Adrenal gland (tissue), 12 donors: ENCODE measurements around the gene BBS1. TPM values are rescaled to one million over a fixed set of nuclear protein-coding genes. Genes with fewer than 3 reads are reported as not detected.

Experiments
- DNase-seq, 7 donors: peaks; one replicate each; pipeline ENCODE4 v3.0.0-alpha.2; 2019 to 2020
- H3K27ac ChIP-seq, 5 donors: fragments of 200-600 bp; sonication (generic) in 4 of 5; 1 replicate in 3 of 5; 2 replicates in 2 of 5; pipeline versions ENCODE4 v1.5.1 to v1.8.0; 2016 to 2020; ENCODE audit warnings: mild to moderate bottlenecking in 1 of 5
- H3K27me3 ChIP-seq: fragments of 200-600 bp; 2 replicates; pipeline ENCODE4 v1.8.0; 2021
- H3K36me3 ChIP-seq, 2 donors: fragments of 200-600 bp; replicated peaks in 1 of 2; 1 replicate in 1 of 2; 2 replicates in 1 of 2; pipeline versions ENCODE4 v1.5.1 to v1.8.0; 2018 to 2022
- H3K4me1 ChIP-seq, 2 donors: fragments of 200-600 bp; replicated peaks in 1 of 2; 1 replicate in 1 of 2; 2 replicates in 1 of 2; pipeline versions ENCODE4 v1.5.1 to v1.8.0; 2018 to 2021
- H3K4me3 ChIP-seq, 4 donors: fragments of 200-600 bp; sonication (generic) in 3 of 4; one replicate each; pipeline ENCODE4 v1.5.1; 2016 to 2018
- H3K9me3 ChIP-seq, 3 donors: fragments of 200-600 bp; sonication (generic) in 1 of 3; replicated peaks in 1 of 3; 1 replicate in 2 of 3; 2 replicates in 1 of 3; pipeline versions ENCODE4 v1.5.1 to v1.8.0; 2016 to 2021
- POLR2A ChIP-seq, 2 donors: fragments of 450-650 bp; IDR thresholded peaks; one replicate each; pipeline ENCODE4 v1.6.1; 2017; ENCODE audit warnings: antibody characterized with exemption in 2 of 2, mild to moderate bottlenecking in 2 of 2, moderate library complexity in 1 of 2
- WGBS, 4 donors: extraction: QIAGEN DNeasy Blood & Tissue Kit in 2 of 4; methylation state at CpG; one replicate each; pipeline versions ENCODE4 v1.1.5 to v1.1.7; 2013 to 2017; 5-methylcytosine and 5-hydroxymethylcytosine counted together
- intact Hi-C, 2 donors: fragments of 100-400 bp; cut with DNase I; formaldehyde crosslinking; loops; one replicate each; pipeline versions ENCODE4 v1.14.1 to v1.15.0; 2022 to 2023
- polyA plus RNA-seq, 3 donors: library from polyadenylated mRNA; stranded (reverse); fragments of 200-250 nt in 2 of 3; fragments of 350-450 nt in 1 of 3; fragmentation: Illumina TruSeq in 1 of 3; extraction: RNeasy Lipid Tissue Mini Kit (QIAGEN cat#74804) in 1 of 3; gene quantifications; one replicate each; pipeline ENCODE4 v1.2.3, GENCODE V29; 2013 to 2014
- total RNA-seq, 9 donors: library from RNA; depleted of rRNA in 4 of 9; stranded (reverse); fragments of >200 nt in 4 of 9; fragments of 120-200 nt in 1 of 9; fragmentation: NEBNext Ultra II Directional in 1 of 9; extraction: Animal tissue kit (Norgen Biotek cat#: 25700) in 1 of 9; gene quantifications; one replicate each; pipeline versions ENCODE4 v1.1.0 to v1.2.4, GENCODE V29; 2013 to 2023
- TF ChIP-seq, protein P1 (sequence below), 6 experiments: fragments of 450-650 bp in 4 of 6; fragments of 200-600 bp in 2 of 6; sonication (generic) in 1 of 6; IDR thresholded peaks; 1 replicate in 5 of 6; 2 replicates in 1 of 6; pipeline versions ENCODE4 v1.5.1 to v1.8.0; 2016 to 2021; ENCODE audit warnings: antibody characterized with exemption in 6 of 6, mild to moderate bottlenecking in 2 of 6, moderate library complexity in 1 of 6
- donor health status: healthy with polysubstance abuse.
- donor health status: Bipolar disorder and iron deficiency.
- donor health status: DM: yes; HTN: yes; CAD: no.
- donor health status: DM: no; HTN: no; CAD: no.
- donor health status: DM: no; HTN: no; CAD: no.
- donor health status: DM: yes; HTN: yes; CAD: no.

BBS1 gene
- total and polyA plus RNA-seq, 12 donors: 24.1 to 132 (median 50.5) TPM

DNA sequence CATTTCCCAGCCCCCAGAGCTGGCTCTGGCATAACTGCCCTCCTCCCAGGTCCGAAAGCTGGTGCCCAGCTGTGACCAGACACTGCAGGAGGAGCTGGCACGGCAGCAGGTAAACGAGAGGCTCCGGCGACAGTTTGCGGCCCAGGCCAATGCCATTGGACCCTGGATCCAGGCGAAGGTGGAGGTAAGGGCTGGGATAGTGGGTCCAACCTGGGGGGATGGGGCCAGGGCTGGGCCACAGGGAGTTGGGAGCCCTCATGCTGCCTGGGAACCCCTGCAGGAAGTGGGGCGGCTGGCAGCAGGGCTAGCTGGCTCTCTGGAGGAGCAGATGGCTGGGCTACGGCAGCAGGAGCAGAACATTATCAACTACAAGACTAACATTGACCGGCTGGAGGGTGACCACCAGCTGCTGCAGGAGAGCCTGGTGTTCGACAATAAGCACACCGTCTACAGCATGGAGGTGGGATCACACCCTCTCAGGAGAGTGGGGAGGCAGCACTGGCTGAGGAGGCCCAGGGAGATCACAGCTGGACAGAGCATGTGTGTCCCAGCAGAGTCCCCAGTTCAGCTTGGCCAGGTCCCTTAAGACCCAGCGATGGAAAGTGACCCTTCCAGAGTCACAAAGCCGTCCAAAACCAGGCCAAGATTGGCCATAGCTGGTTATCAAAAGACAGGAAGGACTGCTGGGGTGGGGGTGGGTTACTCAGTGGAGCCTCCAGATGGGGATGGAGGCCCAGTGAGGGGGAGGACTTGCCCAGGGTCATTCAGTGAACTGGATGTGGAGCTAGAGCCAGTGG lies 50.9 kb downstream of the BBS1 start:
- no peak for DNase-seq
- Histone ChIP-seq H3K4me1 (peaks cover 0 to 6% of the 10 kb centered on the region in 2 donors), H3K4me3 (no peak overlapping the region), H3K9me3 (no peaks in the 10 kb centered on the region), H3K36me3 (peaks cover 0 to 8% of the 10 kb centered on the region in 2 donors), H3K27me3 (no peaks in the 10 kb centered on the region), H3K27ac (no peak overlapping the region)
- intact Hi-C loops: no loop called here
- WGBS, 4 donors: 86 to 90% (median 87%) methylated on average over 9 to 14 of the region's 14 CpGs
- TF ChIP-seq, protein P1, sequence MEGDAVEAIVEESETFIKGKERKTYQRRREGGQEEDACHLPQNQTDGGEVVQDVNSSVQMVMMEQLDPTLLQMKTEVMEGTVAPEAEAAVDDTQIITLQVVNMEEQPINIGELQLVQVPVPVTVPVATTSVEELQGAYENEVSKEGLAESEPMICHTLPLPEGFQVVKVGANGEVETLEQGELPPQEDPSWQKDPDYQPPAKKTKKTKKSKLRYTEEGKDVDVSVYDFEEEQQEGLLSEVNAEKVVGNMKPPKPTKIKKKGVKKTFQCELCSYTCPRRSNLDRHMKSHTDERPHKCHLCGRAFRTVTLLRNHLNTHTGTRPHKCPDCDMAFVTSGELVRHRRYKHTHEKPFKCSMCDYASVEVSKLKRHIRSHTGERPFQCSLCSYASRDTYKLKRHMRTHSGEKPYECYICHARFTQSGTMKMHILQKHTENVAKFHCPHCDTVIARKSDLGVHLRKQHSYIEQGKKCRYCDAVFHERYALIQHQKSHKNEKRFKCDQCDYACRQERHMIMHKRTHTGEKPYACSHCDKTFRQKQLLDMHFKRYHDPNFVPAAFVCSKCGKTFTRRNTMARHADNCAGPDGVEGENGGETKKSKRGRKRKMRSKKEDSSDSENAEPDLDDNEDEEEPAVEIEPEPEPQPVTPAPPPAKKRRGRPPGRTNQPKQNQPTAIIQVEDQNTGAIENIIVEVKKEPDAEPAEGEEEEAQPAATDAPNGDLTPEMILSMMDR (IDR thresholded peaks at IDR 0.05): no peak
- TF ChIP-seq POLR2A (IDR thresholded peaks at IDR 0.05): no peak

DNA sequence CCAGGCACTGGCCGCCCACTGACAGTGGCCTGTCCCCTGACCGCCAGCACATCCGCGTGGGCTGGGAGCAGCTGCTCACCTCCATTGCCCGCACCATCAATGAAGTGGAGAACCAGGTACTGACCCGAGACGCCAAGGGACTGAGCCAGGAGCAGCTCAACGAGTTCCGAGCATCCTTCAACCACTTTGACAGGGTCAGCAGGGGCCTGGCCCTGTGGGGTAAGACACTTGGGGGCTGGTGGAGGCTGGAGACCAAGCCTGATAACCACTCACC lies 51.5 kb downstream of the BBS1 start:
- Histone ChIP-seq H3K27ac (no peak overlapping the region), H3K36me3 (peaks cover 0 to 8% of the 10 kb centered on the region in 2 donors), H3K9me3 (no peaks in the 10 kb centered on the region), H3K4me3 (no peak overlapping the region), H3K4me1 (peaks cover 0 to 6% of the 10 kb centered on the region in 2 donors), H3K27me3 (no peaks in the 10 kb centered on the region)
- 91 to 94% (median 93%) methylated on average over 7 to 9 of the region's 9 CpGs for WGBS, 4 donors
- intact Hi-C loops: no loop called here
- DNase-seq: no peak
- TF ChIP-seq, protein P1 (IDR thresholded peaks at IDR 0.05): no peak
- no peak for TF ChIP-seq POLR2A (IDR thresholded peaks at IDR 0.05)

DNA sequence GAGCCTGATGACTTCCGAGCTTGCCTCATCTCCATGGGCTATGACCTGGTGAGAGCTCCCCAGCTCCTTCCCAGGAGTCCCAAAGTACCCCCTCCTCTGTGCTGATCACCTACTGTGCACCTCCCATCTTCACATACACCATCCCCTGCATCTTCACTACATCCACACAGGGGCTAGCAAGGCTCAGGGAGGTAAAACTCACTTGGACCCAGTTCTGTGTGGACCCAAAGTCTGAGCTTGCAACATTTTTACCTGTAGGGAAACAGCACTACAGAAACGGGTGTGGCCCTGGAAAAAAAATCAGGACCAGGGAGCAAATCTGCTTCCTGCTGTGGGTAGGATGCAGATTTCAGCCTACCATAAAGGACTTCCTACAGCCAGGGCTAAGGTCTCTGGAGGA lies 51.8 kb downstream of the BBS1 start:
- no peaks in the 10 kb centered on the region for H3K9me3 ChIP-seq
- no peak overlapping the region for H3K27ac ChIP-seq
- peaks cover 0 to 6% of the 10 kb centered on the region in 2 donors for H3K4me1 ChIP-seq
- no peaks in the 10 kb centered on the region for H3K27me3 ChIP-seq
- TF ChIP-seq, protein P1 (IDR thresholded peaks at IDR 0.05): no peak
- no peak for TF ChIP-seq POLR2A (IDR thresholded peaks at IDR 0.05)
- intact Hi-C loops: no loop called here
- WGBS, 4 donors: 67 to 86% (median 83%) methylated on average over 1 to 2 of the region's 2 CpGs
- DNase-seq: no peak
- H3K36me3 ChIP-seq: peaks cover 0 to 8% of the 10 kb centered on the region in 2 donors
- no peak overlapping the region for H3K4me3 ChIP-seq

DNA sequence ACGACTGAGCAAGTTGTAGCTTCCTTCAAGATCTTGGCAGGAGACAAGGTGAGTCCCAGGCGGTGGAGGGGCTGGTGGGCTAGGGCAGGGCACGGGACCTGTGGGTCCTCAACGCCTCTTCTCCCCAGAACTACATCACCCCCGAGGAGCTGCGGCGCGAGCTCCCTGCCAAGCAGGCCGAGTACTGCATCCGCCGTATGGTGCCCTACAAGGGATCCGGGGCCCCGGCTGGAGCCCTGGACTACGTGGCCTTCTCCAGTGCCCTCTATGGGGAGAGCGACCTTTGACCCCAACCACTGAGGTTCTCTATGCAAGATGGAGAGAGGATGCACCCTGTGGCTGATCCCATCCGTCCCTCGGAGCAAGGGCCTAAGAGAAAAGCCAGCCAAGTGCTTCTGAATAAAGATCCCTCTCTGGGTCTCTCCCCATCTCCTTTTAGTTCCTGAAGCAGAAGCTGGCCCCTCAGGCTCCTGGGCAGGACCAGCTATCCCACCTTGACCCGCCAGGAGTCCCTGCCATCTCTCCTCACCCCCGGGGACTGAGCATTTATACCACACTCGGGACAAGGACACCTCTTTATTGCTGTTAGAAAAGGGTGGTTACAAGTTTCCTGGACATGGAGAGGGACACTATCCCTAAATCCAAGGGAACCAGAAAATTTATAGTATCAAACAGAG lies 52.6 kb downstream of the BBS1 start:
- intact Hi-C loops: no loop called here
- Histone ChIP-seq H3K9me3 (no peaks in the 10 kb centered on the region), H3K27me3 (no peaks in the 10 kb centered on the region), H3K36me3 (peaks cover 0 to 8% of the 10 kb centered on the region in 2 donors), H3K27ac (no peak overlapping the region), H3K4me1 (peaks cover 5 to 14% of the 10 kb centered on the region in 2 donors), H3K4me3 (no peak overlapping the region)
- DNase-seq: no peak
- TF ChIP-seq, protein P1 (IDR thresholded peaks at IDR 0.05): no peak
- no peak for TF ChIP-seq POLR2A (IDR thresholded peaks at IDR 0.05)
- 81 to 93% (median 92%) methylated on average over 5 to 20 of the region's 20 CpGs for WGBS, 4 donors
